Spleen (tissue), 11 donors: ENCODE data around the gene SMPD1. TPM values are rescaled to one million over a fixed set of nuclear protein-coding genes. Genes with fewer than 3 reads are reported as not detected.
A peak's percentile ranks its signal among the peaks of the same experiment; 100 is the strongest.

Source experiments
- DNase-seq: peaks from one replicate; pipeline ENCODE4 v3.0.0-alpha.2; 2020
- H3K27ac ChIP-seq, 8 donors: fragments of 200-600 bp; sonication (generic) in 7 of 8; 1 replicate in 4 of 8; 2 replicates in 4 of 8; pipeline versions ENCODE4 v1.5.0 to v1.8.0; 2016 to 2021; ENCODE audit warnings: inconsistent platforms in 4 of 8, mild to moderate bottlenecking in 4 of 8, moderate library complexity in 1 of 8
- H3K27me3 ChIP-seq, 7 donors: fragments of 200-600 bp; sonication (generic) in 6 of 7; replicated peaks in 1 of 7; 1 replicate in 4 of 7; 2 replicates in 3 of 7; pipeline versions ENCODE4 v1.5.0 to v1.8.0; 2016 to 2021; ENCODE audit warnings: inconsistent platforms in 3 of 7, mild to moderate bottlenecking in 1 of 7
- H3K36me3 ChIP-seq, 6 donors: fragments of 200-600 bp; sonication (generic) in 5 of 6; 1 replicate in 4 of 6; 2 replicates in 2 of 6; pipeline versions ENCODE4 v1.5.0 to v1.8.0; 2016 to 2021; ENCODE audit warnings: inconsistent platforms in 2 of 6
- H3K4me1 ChIP-seq, 6 donors: fragments of 200-600 bp; sonication (generic) in 5 of 6; 1 replicate in 3 of 6; 2 replicates in 3 of 6; pipeline versions ENCODE4 v1.5.0 to v1.8.0; 2016 to 2021; ENCODE audit warnings: inconsistent platforms in 3 of 6
- H3K4me3 ChIP-seq, 8 donors: fragments of 200-600 bp; sonication (generic) in 7 of 8; 1 replicate in 4 of 8; 2 replicates in 4 of 8; pipeline versions ENCODE4 v1.5.0 to v1.8.0; 2016 to 2021; ENCODE audit warnings: inconsistent platforms in 4 of 8, mild to moderate bottlenecking in 4 of 8, moderate library complexity in 2 of 8
- H3K9me3 ChIP-seq, 8 donors: fragments of 200-600 bp; sonication (generic) in 7 of 8; 1 replicate in 4 of 8; 2 replicates in 4 of 8; pipeline versions ENCODE4 v1.5.0 to v1.8.0; 2016 to 2021; ENCODE audit warnings: inconsistent platforms in 4 of 8
- CTCF ChIP-seq, 11 experiments: fragments of 200-600 bp in 7 of 11; fragments of 450-650 bp in 4 of 11; sonication (generic) in 4 of 11; IDR thresholded peaks in 8 of 11; conservative IDR thresholded peaks in 3 of 11; 1 replicate in 7 of 11; 2 replicates in 4 of 11; pipeline versions ENCODE4 v1.4.0 to v1.8.0; 2016 to 2021; ENCODE audit warnings: antibody characterized with exemption in 11 of 11, inconsistent platforms in 4 of 11, mild to moderate bottlenecking in 1 of 11
- POLR2A ChIP-seq, 3 donors: fragments of 450-650 bp; IDR thresholded peaks; one replicate each; pipeline ENCODE4 v1.5.1; 2017; ENCODE audit warnings: antibody characterized with exemption in 3 of 3, mild to moderate bottlenecking in 1 of 3
- POLR2AphosphoS5 ChIP-seq, 3 donors: sonication (generic); formaldehyde crosslinking; IDR thresholded peaks; one replicate each; pipeline ENCODE4 v1.5.1; 2017; ENCODE audit warnings: antibody characterized with exemption in 3 of 3
- WGBS, 5 donors: extraction: QIAGEN DNeasy Blood & Tissue Kit in 3 of 5; methylation state at CpG; one replicate each; pipeline versions ENCODE4 v1.1.5 to v1.1.7; 2013 to 2018; 5-methylcytosine and 5-hydroxymethylcytosine counted together
- intact Hi-C: fragments of 100-400 bp; cut with DNase I; formaldehyde crosslinking; loops from one replicate; pipeline ENCODE4 v1.15.0; 2023; ENCODE audit warnings: low total_unique reads
- polyA plus RNA-seq, 3 donors: library from polyadenylated mRNA; stranded (reverse); fragments of 200-250 nt; gene quantifications; one replicate each; pipeline ENCODE4 v1.2.1, GENCODE V29; 2013
- total RNA-seq, 7 donors: library from RNA; depleted of rRNA in 3 of 7; stranded (reverse); fragments of >200 nt in 3 of 7; fragmentation: NEBNext Ultra II Directional in 4 of 7; extraction: Animal tissue kit (Norgen Biotek cat#: 25700) in 4 of 7; gene quantifications; one replicate each; pipeline versions ENCODE4 v1.1.0 to v1.2.1, GENCODE V29; 2016 to 2021
- donor health status: healthy with polysubstance abuse.
- donor health status: DM: no; HTN: no; CAD: no; lungs with moderate emphysema.
- donor health status: DM: no; HTN: no; CAD: no.
- donor health status: Bipolar disorder and iron deficiency.
- donor health status: healthy.
- donor health status: DM: no; HTN: no; CAD: no.
- donor health status: DM: yes; HTN: yes; CAD: no.

SMPD1 gene
- total and polyA plus RNA-seq, 10 donors = 21.9 to 33.8 (median 27.2) TPM

GRCh38 chr11:6411594-6412031 lies 21.3 kb downstream of the SMPD1 start:
- H3K36me3 ChIP-seq = peaks cover 0 to 31% (median 18%) of the 10 kb centered on the region in 6 donors
- no peaks in the 10 kb centered on the region for H3K27me3 ChIP-seq
- DNase-seq = peak; percentile 69
- TF ChIP-seq POLR2AphosphoS5 (IDR thresholded peaks at IDR 0.05) (no peak), POLR2A (IDR thresholded peaks at IDR 0.05) (no peak), CTCF (IDR thresholded peaks at IDR 0.05 in 8 of 11, conservative IDR thresholded peaks at IDR 0.05 in 3 of 11) (no peak)
- intact Hi-C loops = no loop called here
- no peak overlapping the region for H3K27ac ChIP-seq
- no peaks in the 10 kb centered on the region for H3K9me3 ChIP-seq
- peaks cover 4 to 30% (median 21%) of the 10 kb centered on the region in 6 donors for H3K4me1 ChIP-seq
- no peak overlapping the region for H3K4me3 ChIP-seq
- 93 to 97% (median 95%) methylated on average over 10 of the region's 10 CpGs for WGBS, 5 donors

- WGBS, 5 donors = 81 to 90% (median 88%) methylated on average over 12 of the region's 12 CpGs
- DNase-seq = no peak
- H3K4me3 ChIP-seq = no peak overlapping the region
- TF ChIP-seq POLR2A (IDR thresholded peaks at IDR 0.05) (no peak), POLR2AphosphoS5 (IDR thresholded peaks at IDR 0.05) (no peak), CTCF (IDR thresholded peaks at IDR 0.05 in 8 of 11, conservative IDR thresholded peaks at IDR 0.05 in 3 of 11) (no peak)
- intact Hi-C loops = no loop called here
- H3K4me1 ChIP-seq = peaks cover 4 to 47% (median 38%) of the 10 kb centered on the region in 6 donors
- peak overlapping the region in 2 of 8 donors; percentile 2 to 48 for H3K27ac ChIP-seq
- H3K36me3 ChIP-seq = peaks cover 0 to 26% (median 16%) of the 10 kb centered on the region in 6 donors
- H3K9me3 ChIP-seq = no peaks in the 10 kb centered on the region
- peaks cover 0 to 6% (median 0%) of the 10 kb centered on the region in 7 donors for H3K27me3 ChIP-seq
Observed at GRCh38 chr11:6413791-6414201, 23.5 kb downstream of the SMPD1 start.

- Histone ChIP-seq H3K27me3 (peaks cover 0 to 15% (median 0%) of the 10 kb centered on the region in 7 donors), H3K27ac (peak overlapping the region in 3 of 8 donors; percentile 2 to 48 (median 7)), H3K36me3 (peaks cover 0 to 15% (median 12%) of the 10 kb centered on the region in 6 donors), H3K4me3 (no peak overlapping the region), H3K9me3 (no peaks in the 10 kb centered on the region), H3K4me1 (peaks cover 4 to 54% (median 43%) of the 10 kb centered on the region in 6 donors)
- no peak for DNase-seq
- intact Hi-C loops = no loop called here
- 30 to 51% (median 33%) methylated on average over 3 of the region's 3 CpGs for WGBS, 5 donors
- no peak for TF ChIP-seq CTCF (IDR thresholded peaks at IDR 0.05 in 8 of 11, conservative IDR thresholded peaks at IDR 0.05 in 3 of 11)
- no peak for TF ChIP-seq POLR2AphosphoS5 (IDR thresholded peaks at IDR 0.05)
- TF ChIP-seq POLR2A (IDR thresholded peaks at IDR 0.05) = no peak
Observed at GRCh38 chr11:6414874-6415328, 24.6 kb downstream of the SMPD1 start.

GRCh38 chr11:6415797-6416196 lies 25.5 kb downstream of the SMPD1 start:
- no peak overlapping the region for H3K27ac ChIP-seq
- no peak for DNase-seq
- H3K4me1 ChIP-seq = peaks cover 4 to 58% (median 46%) of the 10 kb centered on the region in 6 donors
- no peak overlapping the region for H3K4me3 ChIP-seq
- WGBS, 5 donors = 76 to 92% (median 80%) methylated on average over 6 of the region's 6 CpGs
- H3K9me3 ChIP-seq = no peaks in the 10 kb centered on the region
- TF ChIP-seq POLR2A (IDR thresholded peaks at IDR 0.05) (no peak), POLR2AphosphoS5 (IDR thresholded peaks at IDR 0.05) (no peak), CTCF (IDR thresholded peaks at IDR 0.05 in 8 of 11, conservative IDR thresholded peaks at IDR 0.05 in 3 of 11) (no peak)
- intact Hi-C loops = no loop called here
- H3K36me3 ChIP-seq = peaks cover 0 to 6% (median 6%) of the 10 kb centered on the region in 6 donors
- peaks cover 0 to 18% (median 0%) of the 10 kb centered on the region in 7 donors for H3K27me3 ChIP-seq
